A673 (cell line): ENCODE measurements around the gene STING1. TPM values are rescaled to one million over a fixed set of nuclear protein-coding genes. Genes with fewer than 3 reads are reported as not detected.

Experiments used
- BruUV-seq: library from RNA; stranded (reverse); fragments of 400-500 nt; replicated peaks from 2 replicates; lab custom pipeline; 2021; lab: Mats Ljungman, UMichigan
- CTCF ChIA-PET: fragments of 300-600 bp; sonication (Branson Sonifier 250); formaldehyde crosslinking; loops from one replicate; lab custom pipeline; 2022; ENCODE audit warnings: antibody characterized with exemption; lab: Charles Lee
- POLR2A ChIA-PET: fragments of 300-600 bp; sonication (Branson Sonifier 250); formaldehyde crosslinking; loops from one replicate; lab custom pipeline; 2022; ENCODE audit warnings: antibody characterized with exemption; ENCODE audit not compliant: low non-redundant PET; lab: Charles Lee
- DNase-seq: peaks from one replicate; pipeline ENCODE4 v3.0.0-alpha.2; 2015; ENCODE audit warnings: low spot score
- H3K27ac ChIP-seq: fragments of 200-600 bp; sonication (generic); 2 replicates; pipeline ENCODE4 v1.5.1; 2016; ENCODE audit warnings: mixed run types, low read depth, mild to moderate bottlenecking, mixed read lengths, antibody characterized with exemption, low read length; ENCODE audit not compliant: poor library complexity, severe bottlenecking
- H3K27me3 ChIP-seq: fragments of 200-600 bp; sonication (generic); replicated peaks from 2 replicates; pipeline ENCODE4 v1.6.1; 2017; ENCODE audit warnings: mixed run types, low read depth, mild to moderate bottlenecking, mixed read lengths, antibody characterized with exemption, low read length; ENCODE audit not compliant: insufficient read depth, poor library complexity
- H3K36me3 ChIP-seq: fragments of 200-600 bp; sonication (generic); 2 replicates; pipeline ENCODE4 v1.6.1; 2016; ENCODE audit warnings: mixed run types, mild to moderate bottlenecking, mixed read lengths, antibody characterized with exemption, low read length; ENCODE audit not compliant: insufficient read depth, poor library complexity, severe bottlenecking
- H3K4me1 ChIP-seq: fragments of 200-600 bp; sonication (generic); 2 replicates; pipeline ENCODE4 v1.6.1; 2017; ENCODE audit warnings: mixed run types, mild to moderate bottlenecking, mixed read lengths, antibody characterized with exemption, low read length; ENCODE audit not compliant: insufficient read depth, poor library complexity, severe bottlenecking
- H3K4me3 ChIP-seq: fragments of 200-600 bp; sonication (generic); 2 replicates; pipeline ENCODE4 v1.5.1; 2016; ENCODE audit warnings: low read depth, mixed run types, mild to moderate bottlenecking, mixed read lengths, low read length; ENCODE audit not compliant: poor library complexity, severe bottlenecking
- H3K9me3 ChIP-seq: fragments of 200-600 bp; sonication (generic); 2 replicates; pipeline ENCODE4 v1.6.1; 2016; ENCODE audit warnings: mixed run types, low read depth, mild to moderate bottlenecking, mixed read lengths, antibody characterized with exemption, low read length; ENCODE audit not compliant: poor library complexity, severe bottlenecking
- CTCF ChIP-seq: fragments of 300-800, 200-600 bp; sonication (generic); conservative IDR thresholded peaks from 2 replicates; pipeline ENCODE4 v1.5.1; 2017; ENCODE audit warnings: low read depth, mild to moderate bottlenecking, antibody characterized with exemption, low read length, moderate library complexity, mixed read lengths
- EZH2 ChIP-seq: fragments of 200-600 bp; sonication (generic); IDR thresholded peaks from 2 replicates; pipeline ENCODE4 v1.6.1; 2017; ENCODE audit warnings: borderline replicate concordance, low read depth, mild to moderate bottlenecking, mixed read lengths, antibody characterized with exemption, low read length; ENCODE audit not compliant: poor library complexity, severe bottlenecking
- intact Hi-C: fragments of 100-400 bp; cut with micrococcal nuclease; formaldehyde crosslinking; loops from one replicate; pipeline ENCODE4 v1.10.0; 2022; ENCODE audit not compliant: unreplicated experiment
- total RNA-seq: library from RNA; stranded (reverse); gene quantifications from 2 replicates; pipeline ENCODE4 v1.2.3, GENCODE V29; 2021

Gene STING1
- total RNA-seq, 1 experiment from 2014 or later, result 30.7 TPM

- Histone ChIP-seq H3K36me3 (no peaks in the 10 kb centered on the region), H3K9me3 (no peaks in the 10 kb centered on the region), H3K4me3 (peak within 1 kb of the TSS; percentile 78), H3K27me3 (no peaks in the 10 kb centered on the region), H3K4me1 (peaks cover 14% of the 10 kb centered on the region), H3K27ac (peak within 1 kb of the TSS; percentile 78)
- ChIA-PET POLR2A (interaction anchor here (0.6 kb wide), 1 partner anchor 273 kb away, joined by 6 read pairs; no protein-coding TSS in a partner anchor), CTCF (interaction anchor here (1.0 kb wide), 2 partner anchors 16 to 18 kb away, joined by 3 to 4 read pairs; no protein-coding TSS in a partner anchor)
- TF ChIP-seq CTCF (no peak), EZH2 (no peak)
- intact Hi-C loops, result no loop called here
- BruUV-seq, result no TSS peak
- DNase-seq, result peak; percentile 94
Observed at GRCh38 chr5:139439013-139439903, 43.3 kb downstream of the STING1 start, which contains the start of gene DNAJC18. Gene DNAJC18 (minus strand): TSS chr5:139439525. CDS start chr5:139439445, 80 bp downstream.

GRCh38 chr5:139438707-139439012 is 43.9 kb downstream of the STING1 start:
- no peaks in the 10 kb centered on the region for H3K9me3 ChIP-seq
- intact Hi-C loops, result no loop called here
- no peak for TF ChIP-seq EZH2
- no peak for TF ChIP-seq CTCF
- H3K27me3 ChIP-seq, result no peaks in the 10 kb centered on the region
- ChIA-PET CTCF (no interaction called here), POLR2A (interaction anchor here (0.6 kb wide), 1 partner anchor 273 kb away, joined by 6 read pairs; no protein-coding TSS in a partner anchor)
- H3K27ac ChIP-seq, result no peak overlapping the region
- DNase-seq, result no peak
- BruUV-seq, result no TSS peak
- peak overlapping the region; percentile 78 for H3K4me3 ChIP-seq
- no peaks in the 10 kb centered on the region for H3K36me3 ChIP-seq
- peaks cover 10% of the 10 kb centered on the region for H3K4me1 ChIP-seq

- intact Hi-C loops, result no loop called here
- ChIA-PET CTCF (interaction anchor here (0.6 kb wide), 1 partner anchor 203 kb away, joined by 3 read pairs; no protein-coding TSS in a partner anchor), POLR2A (interaction anchor here (0.6 to 0.7 kb wide), 2 partner anchors 43 to 317 kb away, joined by 3 read pairs; no protein-coding TSS in a partner anchor)
- Histone ChIP-seq H3K27me3 (no peaks in the 10 kb centered on the region), H3K4me3 (no peak overlapping the region), H3K4me1 (peaks cover 9% of the 10 kb centered on the region), H3K9me3 (no peaks in the 10 kb centered on the region), H3K36me3 (no peaks in the 10 kb centered on the region), H3K27ac (no peak overlapping the region)
- TF ChIP-seq EZH2 (no peak), CTCF (no peak)
- BruUV-seq, result no TSS peak
- DNase-seq, result no peak
Observed at GRCh38 chr5:139435676-139436075, 46.9 kb downstream of the STING1 start.
